K562 (cell line): ENCODE data around the gene NR3C1.

Experiments
- ARID2 ChIP-seq: fragments of 450-650 bp; IDR thresholded peaks from 2 replicates; pipeline ENCODE4 v1.6.1; 2017; ENCODE audit warnings: antibody characterized with exemption, mild to moderate bottlenecking
- CHD2 ChIP-seq: IDR thresholded peaks from 2 replicates; pipeline ENCODE4 v1.6.1; 2011; ENCODE audit warnings: low read depth, low read length
- CTCF ChIP-seq, 3 experiments: IDR thresholded peaks in 2 of 3; conservative IDR thresholded peaks in 1 of 3; 2 replicates each; pipeline ENCODE4 v1.5.1; 2011 to 2012; ENCODE audit warnings: low read length in 3 of 3, mild to moderate bottlenecking in 3 of 3, control low read depth in 2 of 3, improper control_type of control experiment in 1 of 3, inconsistent platforms in 1 of 3, low read depth in 1 of 3, mixed read lengths in 1 of 3, moderate library complexity in 1 of 3; ENCODE audit not compliant: insufficient read depth in 2 of 3
- DPF2 ChIP-seq: fragments of 450-650 bp; IDR thresholded peaks from 2 replicates; pipeline ENCODE4 v1.6.1; 2016
- ELF1 ChIP-seq: fragments of 200-800 bp; sonication (Bioruptor generic); IDR thresholded peaks from 2 replicates; pipeline ENCODE4 v1.6.1; 2016; ENCODE audit warnings: missing genetic modification characterization, missing compliant biosample characterization
- HNRNPUL1 ChIP-seq: fragments of 200-400 bp; formaldehyde crosslinking; IDR thresholded peaks from 2 replicates; pipeline ENCODE4 v1.6.1; 2017; ENCODE audit warnings: low read length
- MAX ChIP-seq: sonication (generic); formaldehyde crosslinking; IDR thresholded peaks from 2 replicates; pipeline ENCODE4 v1.9.0; 2022; ENCODE audit warnings: mild to moderate bottlenecking, missing genetic modification reagents
- NFIC ChIP-seq: fragments of 450-650 bp; IDR thresholded peaks from 2 replicates; pipeline ENCODE4 v1.6.1; 2017; ENCODE audit warnings: mild to moderate bottlenecking, inconsistent platforms
- TFAP4 ChIP-seq: sonication (generic); formaldehyde crosslinking; IDR thresholded peaks from 2 replicates; pipeline ENCODE4 v1.8.0; 2022; ENCODE audit warnings: missing genetic modification reagents, mild to moderate bottlenecking, moderate library complexity, borderline replicate concordance
- ZNF589 ChIP-seq: fragments of 200-800 bp; sonication (Bioruptor generic); IDR thresholded peaks from 2 replicates; pipeline ENCODE4 v1.6.1; 2016; ENCODE audit warnings: low read depth, missing genetic modification characterization, missing compliant biosample characterization
- ZNF592 ChIP-seq: fragments of 450-650 bp; IDR thresholded peaks from 2 replicates; pipeline ENCODE4 v1.6.1; 2017; ENCODE audit warnings: antibody characterized with exemption, mild to moderate bottlenecking

DNA sequence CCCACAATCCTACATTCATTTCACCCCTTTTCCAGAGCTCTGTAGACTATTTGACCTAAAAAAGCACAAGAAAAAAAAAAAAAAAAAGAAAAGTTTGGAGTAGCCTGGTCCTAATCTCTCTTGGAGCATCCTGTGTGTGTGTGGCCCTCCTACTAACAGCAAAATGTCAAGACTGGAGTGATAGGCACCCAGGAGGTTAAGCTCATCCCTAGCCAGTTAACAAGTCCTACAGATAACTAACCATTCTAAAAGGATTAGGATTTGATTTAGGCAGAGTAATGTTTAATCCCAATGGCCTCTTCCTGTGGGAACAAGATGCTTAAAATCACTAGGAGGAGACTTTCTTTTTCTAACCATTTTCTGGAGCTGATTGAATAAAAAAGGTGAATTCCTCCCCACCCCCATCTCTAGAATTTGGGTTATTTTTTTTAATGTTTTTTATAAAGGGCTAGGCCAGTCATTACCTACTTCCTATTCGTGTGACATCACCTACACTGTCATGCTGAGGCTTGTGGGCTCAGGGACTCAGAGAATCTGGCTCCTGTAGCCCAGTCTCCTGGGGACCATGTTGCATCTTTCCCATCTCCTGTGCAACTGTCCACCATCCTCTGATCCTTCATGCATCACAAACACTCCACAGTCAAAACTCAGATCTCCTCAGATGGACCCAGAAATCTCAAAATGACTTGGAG lies 43.2 kb upstream of the NR3C1 start:
- TF ChIP-seq DPF2, result no peak
- TF ChIP-seq ZNF592, result no peak
- TF ChIP-seq NFIC, result no peak
- TF ChIP-seq TFAP4 (CRISPR knock-in tag), result no peak
- TF ChIP-seq ARID2, result no peak
- TF ChIP-seq CTCF (IDR thresholded peaks at IDR 0.05 in 2 of 3, conservative IDR thresholded peaks at IDR 0.05 in 1 of 3; ENCODE audit: insufficient read depth in 2 of 3, low read depth in 1 of 3, low read length in 3 of 3), result no peak
- TF ChIP-seq HNRNPUL1, result no peak
- TF ChIP-seq MAX (CRISPR knock-in tag), result no peak
- no peak for TF ChIP-seq CHD2
- no peak for TF ChIP-seq ELF1
- TF ChIP-seq ZNF589 (CRISPR knock-in tag), result no peak
